Measurements from ENCODE around the gene EXOSC3. TPM values are rescaled to one million over a fixed set of nuclear protein-coding genes. Genes with fewer than 3 reads are reported as not detected.

Gene EXOSC3
- 27.0 and 32.3 TPM in 2 replicates for total RNA-seq

GRCh38 chr9:37784616-37785483, at the start of gene EXOSC3:
Gene EXOSC3 (minus strand): TSS chr9:37785064. CDS start chr9:37785044, 20 bp downstream.

GRCh38 chr9:37800631-37801286, 15.9 kb upstream of the EXOSC3 start, which contains the start of gene DCAF10:
Gene DCAF10 (plus strand): TSS chr9:37800797. CDS start chr9:37800867, 70 bp downstream.

GRCh38 chr9:37753489-37754190, 31.2 kb downstream of the EXOSC3 start, which contains the start of gene TRMT10B:
Gene TRMT10B (plus strand): TSS chr9:37753805. CDS start chr9:37761932, 8,127 bp downstream.

Other genes starting within 250 kb of the EXOSC3 start
- gene FBXO10, start 208.7 kb downstream of the EXOSC3 start, total RNA-seq = 6.2 and 9.8 TPM in 2 replicates
- gene TOMM5, start 192.5 kb downstream of the EXOSC3 start, total RNA-seq = 136 and 138 TPM in 2 replicates
- under 0.01 and 0.07 TPM in 2 replicates for gene FRMPD1, start 134.1 kb downstream of the EXOSC3 start, total RNA-seq
- 3.8 and 5.7 TPM in 2 replicates for gene TRMT10B, start 31.3 kb downstream of the EXOSC3 start, total RNA-seq
- gene DCAF10, start 15.7 kb upstream of the EXOSC3 start, total RNA-seq = 31.8 and 85.6 TPM in 2 replicates
- gene SLC25A51, start 119.1 kb upstream of the EXOSC3 start, total RNA-seq = 100 and 101 TPM in 2 replicates